AML-193 (cell line): Measurements from ENCODE around the gene DOK4.

Experiments
- DNase-seq, 2 experiments: peaks; one replicate each; lab custom pipeline; 2025; lab: John Stamatoyannopoulos, UW

Gene DOK4

GRCh38 chr16:57476546-57477410 lies 9.5 kb downstream of the DOK4 start:
- no peak for DNase-seq

- DNase-seq: peak; percentile 50 to 76
Observed at GRCh38 chr16:57475711-57476339, 10.5 kb downstream of the DOK4 start.

- no peak for DNase-seq
Observed at GRCh38 chr16:57474671-57475661, 11.3 kb downstream of the DOK4 start.

GRCh38 chr16:57473906-57474305 lies 12.4 kb downstream of the DOK4 start:
- no peak for DNase-seq

GRCh38 chr16:57473176-57473840 lies 13.0 kb downstream of the DOK4 start:
- DNase-seq: no peak

- no peak for DNase-seq
Observed at GRCh38 chr16:57472665-57473060, 13.6 kb downstream of the DOK4 start.

GRCh38 chr16:57471852-57472664 lies 14.2 kb downstream of the DOK4 start:
- no peak for DNase-seq

- DNase-seq: no peak
Observed at GRCh38 chr16:57471209-57471608, 15.1 kb downstream of the DOK4 start.

GRCh38 chr16:57470711-57471110 lies 15.6 kb downstream of the DOK4 start:
- no peak for DNase-seq

GRCh38 chr16:57469917-57470470 lies 16.3 kb downstream of the DOK4 start:
- no peak for DNase-seq

- DNase-seq: no peak
Observed at GRCh38 chr16:57469046-57469445, 17.2 kb downstream of the DOK4 start.

- no peak for DNase-seq
Observed at GRCh38 chr16:57468346-57468745, 17.9 kb downstream of the DOK4 start.

- no peak for DNase-seq
Observed at GRCh38 chr16:57464523-57464922, 21.8 kb downstream of the DOK4 start.

GRCh38 chr16:57462978-57463362 lies 23.3 kb downstream of the DOK4 start:
- no peak for DNase-seq

- DNase-seq: peak; percentile 74 to 75
Observed at GRCh38 chr16:57462209-57462977, 23.9 kb downstream of the DOK4 start, which contains the start of gene POLR2C. POLR2C (plus strand) TSS chr16:57462679; CDS start chr16:57462725, 46 bp downstream.

- no peak for DNase-seq
Observed at GRCh38 chr16:57452021-57452420, 34.3 kb downstream of the DOK4 start.

- DNase-seq: peak; percentile 72 to 76
Observed at GRCh38 chr16:57447186-57447962, 38.9 kb downstream of the DOK4 start, which contains the start of the genes CIAPIN1 and COQ9. CIAPIN1 (minus strand) TSS chr16:57447385; CDS start chr16:57440928, 6,457 bp downstream. COQ9 (plus strand) TSS chr16:57447479; CDS start chr16:57447506, 27 bp downstream.

- DNase-seq: peak in 1 of 2 experiments; percentile 15
Observed at GRCh38 chr16:57446531-57447185, 39.6 kb downstream of the DOK4 start.
